A549 (cell line): Measurements from ENCODE around the gene COL4A6. TPM values are rescaled to one million over a fixed set of nuclear protein-coding genes. Genes with fewer than 3 reads are reported as not detected.
A peak's percentile ranks its signal among the peaks of the same experiment; 100 is the strongest.

ENCODE experiments used
- ATAC-seq, 2 experiments: fragments of 200-7000 bp in 1 of 2; fragments of >200 bp in 1 of 2; cut with Nextera tagmentation in 1 of 2; cut with Tn5 transposase in 1 of 2; 3 replicates each; pipeline versions ENCODE4 v1.8.0 to v1.9.1; 2018 to 2020; ENCODE audit warnings: mild to moderate bottlenecking in 1 of 2, moderate library complexity in 1 of 2
- CTCF ChIA-PET: fragments of 300-600 bp; sonication (Branson Sonifier 250); formaldehyde crosslinking; extraction: SDS; loops from one replicate; lab custom pipeline; 2021; ENCODE audit warnings: antibody characterized with exemption, inconsistent platforms; lab: Yijun Ruan, JAX
- POLR2A ChIA-PET: fragments of 350-600 bp; formaldehyde crosslinking; extraction: SDS; loops from one replicate; lab custom pipeline; 2021; ENCODE audit warnings: antibody characterized with exemption, inconsistent platforms; lab: Yijun Ruan, JAX
- DNase-seq, 2 experiments: peaks; one replicate each; pipeline versions ENCODE4 v3.0.0 to v3.0.0-alpha.2; 2011 to 2016; ENCODE audit warnings: low read depth in 1 of 2, low spot score in 1 of 2
- FAIRE-seq: peaks from 2 replicates; lab custom pipeline; 2011; peaks lifted over from hg19 to GRCh38; lab: Jason Lieb, UNC
- H3K27ac ChIP-seq, 2 experiments: fragments of >200 bp; sonication (Bioruptor Twin); formaldehyde crosslinking; 3 replicates each; pipeline ENCODE4 v1.5.1; 2016 to 2017
- H3K4me1 ChIP-seq: fragments of >200 bp; sonication (Bioruptor Twin); formaldehyde crosslinking; 3 replicates; pipeline ENCODE4 v1.6.1; 2016
- H3K4me2 ChIP-seq: fragments of >200 bp; sonication (Bioruptor Twin); formaldehyde crosslinking; 3 replicates; pipeline ENCODE4 v1.6.1; 2016
- H3K4me3 ChIP-seq: fragments of >200 bp; sonication (Bioruptor Twin); formaldehyde crosslinking; 3 replicates; pipeline ENCODE4 v1.5.1; 2016
- H3K9me3 ChIP-seq: fragments of >200 bp; sonication (Bioruptor Twin); formaldehyde crosslinking; 3 replicates; pipeline ENCODE4 v1.6.1; 2016
- BCL3 ChIP-seq: fragments of >200 bp; sonication (Bioruptor Twin); formaldehyde crosslinking; IDR thresholded peaks from 3 replicates; pipeline ENCODE4 v1.6.1; 2016
- BHLHE40 ChIP-seq: IDR thresholded peaks from 2 replicates; pipeline ENCODE4 v1.6.1; 2012; ENCODE audit warnings: low read depth, low read length, inconsistent platforms
- CHD2 ChIP-seq: fragments of 150-350 bp; IDR thresholded peaks from 2 replicates; pipeline ENCODE4 v1.6.1; 2014; ENCODE audit warnings: low read length; ENCODE audit not compliant: partially characterized antibody
- EHF ChIP-seq: fragments of 250-450 bp; sonication (Bioruptor Pico); IDR thresholded peaks from 2 replicates; pipeline ENCODE4 v1.5.0; 2020; ENCODE audit warnings: mild to moderate bottlenecking
- ESRRA ChIP-seq: fragments of 150-350 bp; IDR thresholded peaks from 2 replicates; pipeline ENCODE4 v1.6.1; 2014; ENCODE audit warnings: mild to moderate bottlenecking, low read length, borderline replicate concordance
- FOSB ChIP-seq: fragments of 250-450 bp; sonication (Bioruptor Pico); IDR thresholded peaks from 2 replicates; pipeline ENCODE4 v1.5.0; 2020; ENCODE audit warnings: mild to moderate bottlenecking, moderate library complexity
- HOXB13 ChIP-seq: fragments of 250-450 bp; sonication (Bioruptor Pico); IDR thresholded peaks from 2 replicates; pipeline ENCODE4 v1.5.0; 2020; ENCODE audit warnings: low read depth, mild to moderate bottlenecking, moderate library complexity
- HOXB5 ChIP-seq: fragments of 250-450 bp; sonication (Bioruptor Pico); IDR thresholded peaks from 2 replicates; pipeline ENCODE4 v1.5.0; 2020; ENCODE audit warnings: mild to moderate bottlenecking, moderate library complexity
- JUN ChIP-seq, 2 experiments: fragments of >200 bp; sonication (Bioruptor Twin); formaldehyde crosslinking; IDR thresholded peaks; 2 replicates in 1 of 2; 3 replicates in 1 of 2; pipeline ENCODE4 v1.6.1; 2016 to 2017
- KDM5A ChIP-seq: fragments of 200-600 bp; sonication (generic); IDR thresholded peaks from 2 replicates; pipeline ENCODE4 v1.6.1; 2016; ENCODE audit warnings: antibody characterized with exemption, mild to moderate bottlenecking
- MAFK ChIP-seq: fragments of 450-650 bp; IDR thresholded peaks from 2 replicates; pipeline ENCODE4 v1.6.1; 2014; ENCODE audit not compliant: partially characterized antibody
- MYC ChIP-seq: IDR thresholded peaks from 2 replicates; pipeline ENCODE4 v1.6.1; 2012; ENCODE audit warnings: mild to moderate bottlenecking, inconsistent platforms, low read length, improper control_type of control experiment, borderline replicate concordance
- NFE2L2 ChIP-seq: fragments of 150-350 bp; conservative IDR thresholded peaks from 2 replicates; pipeline ENCODE4 v1.6.1; 2014; ENCODE audit warnings: low read length
- NR3C1 ChIP-seq: fragments of >200 bp; sonication (Bioruptor Twin); formaldehyde crosslinking; IDR thresholded peaks from 3 replicates; pipeline ENCODE4 v1.6.1; 2017
- POLR2A ChIP-seq: IDR thresholded peaks from 2 replicates; pipeline ENCODE4 v1.6.1; 2012; ENCODE audit warnings: mild to moderate bottlenecking, low read length
- RAD21 ChIP-seq, 2 experiments: fragments of >200 bp in 1 of 2; sonication (Bioruptor Twin) in 1 of 2; formaldehyde crosslinking in 1 of 2; IDR thresholded peaks in 1 of 2; conservative IDR thresholded peaks in 1 of 2; 2 replicates in 1 of 2; 3 replicates in 1 of 2; pipeline ENCODE4 v1.6.1; 2012 to 2018; ENCODE audit warnings: inconsistent platforms in 1 of 2
- RARB ChIP-seq: fragments of 250-450 bp; sonication (Bioruptor Pico); IDR thresholded peaks from 2 replicates; pipeline ENCODE4 v1.8.0; 2021; ENCODE audit warnings: mild to moderate bottlenecking, moderate library complexity
- RCOR1 ChIP-seq: fragments of 150-350 bp; IDR thresholded peaks from 2 replicates; pipeline ENCODE4 v1.6.1; 2014; ENCODE audit warnings: antibody characterized with exemption, low read length, low read depth
- RFX5 ChIP-seq: fragments of 450-650 bp; IDR thresholded peaks from 2 replicates; pipeline ENCODE4 v1.7.1; 2014; ENCODE audit warnings: antibody characterized with exemption, mild to moderate bottlenecking, moderate library complexity
- SMC3 ChIP-seq: fragments of >200 bp; sonication (Bioruptor Twin); formaldehyde crosslinking; IDR thresholded peaks from 3 replicates; pipeline ENCODE4 v1.6.1; 2018; ENCODE audit warnings: inconsistent platforms
- SREBF2 ChIP-seq: fragments of 450-650 bp; IDR thresholded peaks from 2 replicates; pipeline ENCODE4 v1.6.1; 2014; ENCODE audit warnings: mild to moderate bottlenecking, moderate library complexity
- TFCP2L1 ChIP-seq: fragments of 250-450 bp; sonication (Bioruptor Pico); IDR thresholded peaks from 2 replicates; pipeline ENCODE4 v1.5.0; 2021; ENCODE audit warnings: mild to moderate bottlenecking
- ZC3H11A ChIP-seq: fragments of 450-650 bp; IDR thresholded peaks from 2 replicates; pipeline ENCODE4 v1.6.1; 2014; ENCODE audit warnings: antibody characterized with exemption, mild to moderate bottlenecking
- WGBS: methylation state at CpG from one replicate; pipeline ENCODE4 v1.1.6; 2017; ENCODE audit errors: missing lambda C conversion rate; 5-methylcytosine and 5-hydroxymethylcytosine counted together
- polyA plus RNA-seq, 4 experiments: library from polyadenylated mRNA; depleted of rRNA in 3 of 4; stranded (reverse); fragments of >200 nt; fragmentation: RNase III in 1 of 4; extraction: RNeasy Plus Mini Kit Qiagen cat#74134 plus additional on column Dnase treatment in 1 of 4; gene quantifications; 2 replicates in 3 of 4; 3 replicates in 1 of 4; pipeline ENCODE4 v1.2.3, GENCODE V29; 2011 to 2017
- TF ChIP-seq, protein P1 (sequence below): fragments of >200 bp; sonication (Bioruptor Twin); formaldehyde crosslinking; IDR thresholded peaks from 3 replicates; pipeline ENCODE4 v1.5.1; 2016
- TF ChIP-seq, protein P2 (sequence below): fragments of 150-350 bp; IDR thresholded peaks from 2 replicates; pipeline ENCODE4 v1.6.1; 2014; ENCODE audit warnings: low read depth, mild to moderate bottlenecking, low read length

The COL4A6 gene
- polyA plus RNA-seq, 2 of the 4 experiments (the other 2 are of a cell fraction) = 13.0 to 19.8 TPM

DNA sequence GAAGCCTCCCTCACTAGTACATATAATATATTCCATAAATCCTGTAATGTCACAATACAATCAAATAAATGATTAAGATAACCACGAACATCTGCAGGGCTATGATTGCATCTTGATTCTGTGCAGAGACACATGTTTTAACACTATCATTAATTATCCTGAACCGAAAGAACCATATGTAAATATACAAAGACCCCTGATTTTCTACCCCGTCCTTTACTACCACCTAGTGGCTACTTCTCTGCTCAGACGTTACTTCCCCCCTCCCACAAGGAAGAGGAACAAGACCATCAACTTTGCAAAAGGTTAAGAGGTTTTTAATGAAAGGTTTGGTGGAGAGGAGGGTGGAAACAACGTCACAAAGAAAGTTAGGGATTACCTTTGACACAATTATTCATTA, 134.0 kb downstream of the COL4A6 start:
- ATAC-seq (no peak), FAIRE-seq (peak; percentile 93), DNase-seq (no peak)
- ChIA-PET POLR2A (no interaction called here), CTCF (interaction anchor here (0.7 to 1.0 kb wide), 4 partner anchors 20 to 177 kb away, joined by 3 to 4 read pairs (median 4); no protein-coding TSS in a partner anchor)
- Histone ChIP-seq H3K4me2 (no peak overlapping the region), H3K27ac (peak overlapping the region; percentile 84 to 90; a peak in 5 of 6 replicates), H3K4me3 (no peak overlapping the region), H3K9me3 (no peaks in the 10 kb centered on the region), H3K4me1 (peaks cover 49% of the 10 kb centered on the region)
- no peak for TF ChIP-seq TFCP2L1 (CRISPR knock-in tag)
- peak; percentile 48 to 54 for TF ChIP-seq RAD21 (conservative IDR thresholded peaks at IDR 0.05 in 1 of 2, IDR thresholded peaks at IDR 0.05 in 1 of 2)
- TF ChIP-seq, protein P1, sequence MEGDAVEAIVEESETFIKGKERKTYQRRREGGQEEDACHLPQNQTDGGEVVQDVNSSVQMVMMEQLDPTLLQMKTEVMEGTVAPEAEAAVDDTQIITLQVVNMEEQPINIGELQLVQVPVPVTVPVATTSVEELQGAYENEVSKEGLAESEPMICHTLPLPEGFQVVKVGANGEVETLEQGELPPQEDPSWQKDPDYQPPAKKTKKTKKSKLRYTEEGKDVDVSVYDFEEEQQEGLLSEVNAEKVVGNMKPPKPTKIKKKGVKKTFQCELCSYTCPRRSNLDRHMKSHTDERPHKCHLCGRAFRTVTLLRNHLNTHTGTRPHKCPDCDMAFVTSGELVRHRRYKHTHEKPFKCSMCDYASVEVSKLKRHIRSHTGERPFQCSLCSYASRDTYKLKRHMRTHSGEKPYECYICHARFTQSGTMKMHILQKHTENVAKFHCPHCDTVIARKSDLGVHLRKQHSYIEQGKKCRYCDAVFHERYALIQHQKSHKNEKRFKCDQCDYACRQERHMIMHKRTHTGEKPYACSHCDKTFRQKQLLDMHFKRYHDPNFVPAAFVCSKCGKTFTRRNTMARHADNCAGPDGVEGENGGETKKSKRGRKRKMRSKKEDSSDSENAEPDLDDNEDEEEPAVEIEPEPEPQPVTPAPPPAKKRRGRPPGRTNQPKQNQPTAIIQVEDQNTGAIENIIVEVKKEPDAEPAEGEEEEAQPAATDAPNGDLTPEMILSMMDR = peak; percentile 37
- WGBS = 24% methylated on average over 5 of the region's 5 CpGs

DNA sequence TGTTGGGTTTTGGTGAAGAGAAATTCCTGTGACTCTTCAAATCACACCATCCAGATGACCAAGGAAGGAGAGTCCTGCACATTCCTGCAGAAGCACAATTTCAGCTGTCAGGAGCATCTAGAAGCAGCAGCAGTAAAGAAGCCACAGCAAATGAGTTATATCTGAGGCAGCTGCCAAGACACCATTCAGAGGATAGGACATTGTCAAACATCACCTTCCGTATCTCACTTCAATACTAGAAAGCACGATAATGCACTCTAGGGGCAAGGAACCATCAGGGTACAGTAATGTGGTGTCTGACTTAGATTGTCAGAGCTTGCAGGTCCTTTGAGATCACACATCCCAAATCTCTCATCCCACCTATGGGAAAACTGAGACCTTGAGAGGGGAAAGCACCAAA, 134.5 kb downstream of the COL4A6 start:
- H3K4me1 ChIP-seq = peaks cover 51% of the 10 kb centered on the region
- ATAC-seq (no peak), FAIRE-seq (no peak), DNase-seq (no peak)
- no peak overlapping the region for H3K4me3 ChIP-seq
- TF ChIP-seq CHD2 (no peak), FOSB (CRISPR knock-in tag) (no peak), SREBF2 (no peak), KDM5A (no peak), RAD21 (conservative IDR thresholded peaks at IDR 0.05 in 1 of 2, IDR thresholded peaks at IDR 0.05 in 1 of 2) (no peak), BCL3 (no peak), RFX5 (no peak), TFCP2L1 (CRISPR knock-in tag) (no peak), ESRRA (no peak)
- H3K27ac ChIP-seq = peak overlapping the region in 1 of 2 experiments; percentile 90; a peak in 2 of 6 replicates
- 92% methylated on average over 2 of the region's 2 CpGs for WGBS
- CTCF ChIA-PET = interaction anchor here (0.6 to 0.8 kb wide), 3 partner anchors 20 to 236 kb away, joined by 3 to 4 read pairs (median 4); no protein-coding TSS in a partner anchor
- no peaks in the 10 kb centered on the region for H3K9me3 ChIP-seq
- POLR2A ChIA-PET = no interaction called here
- H3K4me2 ChIP-seq = no peak overlapping the region

DNA sequence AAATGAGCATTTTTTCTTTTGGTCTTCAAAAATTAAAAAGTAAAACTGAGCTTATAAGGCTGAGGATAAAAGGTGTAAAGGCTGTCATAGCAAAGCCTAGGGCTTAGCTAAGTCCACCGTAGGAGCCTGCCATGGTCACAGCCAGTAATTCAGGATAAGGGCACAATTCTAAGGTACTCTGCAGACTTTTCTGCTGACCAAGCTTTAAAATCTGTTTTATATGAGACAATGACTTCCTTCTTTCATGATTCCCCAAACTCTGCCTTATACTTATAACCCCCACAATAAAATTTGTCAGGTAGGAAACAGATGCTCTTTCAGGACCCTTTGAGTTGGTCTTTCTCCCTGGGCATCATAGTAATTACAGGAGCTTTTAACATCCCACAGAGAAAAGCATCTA, 138.5 kb downstream of the COL4A6 start:
- H3K27ac ChIP-seq = peak overlapping the region; percentile 67 to 82
- POLR2A ChIA-PET = interaction anchor here (0.9 kb wide), 1 partner anchor 140 kb away, joined by 3 read pairs; the partner anchor contains the start of gene COL4A5
- H3K4me2 ChIP-seq = peak overlapping the region; percentile 41
- TF ChIP-seq MAFK = peak; percentile 75
- TF ChIP-seq SMC3 = no peak
- DNase-seq (no peak), ATAC-seq (no peak), FAIRE-seq (no peak)
- WGBS = 75% methylated on average over 1 of the region's 1 CpG
- H3K4me1 ChIP-seq = peaks cover 25% of the 10 kb centered on the region
- CTCF ChIA-PET = interaction anchor here (0.7 to 4.1 kb wide), 4 partner anchors 14 to 238 kb away, joined by 3 to 28 read pairs (median 6); no protein-coding TSS in a partner anchor
- no peak overlapping the region for H3K4me3 ChIP-seq
- H3K9me3 ChIP-seq = no peaks in the 10 kb centered on the region

GRCh38 chrX:108299101-108299591, 139.1 kb downstream of the COL4A6 start:
- no peak overlapping the region for H3K4me3 ChIP-seq
- peaks cover 25% of the 10 kb centered on the region for H3K4me1 ChIP-seq
- no peaks in the 10 kb centered on the region for H3K9me3 ChIP-seq
- TF ChIP-seq HOXB13 (no peak), POLR2A (no peak), MYC (no peak), RARB (CRISPR knock-in tag) (no peak), SMC3 (no peak), RFX5 (no peak), RCOR1 (no peak), BHLHE40 (no peak), ESRRA (no peak), NFE2L2 (no peak), CHD2 (no peak), EHF (CRISPR knock-in tag) (no peak), HOXB5 (CRISPR knock-in tag) (no peak), RAD21 (conservative IDR thresholded peaks at IDR 0.05 in 1 of 2, IDR thresholded peaks at IDR 0.05 in 1 of 2) (no peak), JUN (IDR thresholded peaks at IDR 0.05) (no peak), ZC3H11A (no peak), NR3C1 (no peak)
- TF ChIP-seq, protein P2, sequence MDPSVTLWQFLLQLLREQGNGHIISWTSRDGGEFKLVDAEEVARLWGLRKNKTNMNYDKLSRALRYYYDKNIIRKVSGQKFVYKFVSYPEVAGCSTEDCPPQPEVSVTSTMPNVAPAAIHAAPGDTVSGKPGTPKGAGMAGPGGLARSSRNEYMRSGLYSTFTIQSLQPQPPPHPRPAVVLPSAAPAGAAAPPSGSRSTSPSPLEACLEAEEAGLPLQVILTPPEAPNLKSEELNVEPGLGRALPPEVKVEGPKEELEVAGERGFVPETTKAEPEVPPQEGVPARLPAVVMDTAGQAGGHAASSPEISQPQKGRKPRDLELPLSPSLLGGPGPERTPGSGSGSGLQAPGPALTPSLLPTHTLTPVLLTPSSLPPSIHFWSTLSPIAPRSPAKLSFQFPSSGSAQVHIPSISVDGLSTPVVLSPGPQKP = no peak
- peak overlapping the region; percentile 41 for H3K4me2 ChIP-seq
- FAIRE-seq = peak; percentile 97
- peak in 1 of 2 experiments; percentile 56; a peak in 3 of 6 replicates for ATAC-seq
- ChIA-PET CTCF (interaction anchor here (0.9 to 4.1 kb wide), 3 partner anchors 13 to 74 kb away, joined by 3 to 28 read pairs (median 8); no protein-coding TSS in a partner anchor), POLR2A (interaction anchor here (0.9 kb wide), 1 partner anchor 140 kb away, joined by 3 read pairs; the partner anchor contains the start of gene COL4A5)
- H3K27ac ChIP-seq = peak overlapping the region; percentile 67 to 82
- DNase-seq = peak in 1 of 2 experiments; percentile 24
- 2% methylated on average over 2 of the region's 2 CpGs for WGBS
